Renal cortex interstitium (tissue), 11 donors: ENCODE data around the gene IQSEC2. TPM values are rescaled to one million over a fixed set of nuclear protein-coding genes. Genes with fewer than 3 reads are reported as not detected.

ENCODE experiments used
- DNase-seq, 11 donors: peaks; one replicate each; pipeline ENCODE4 v3.0.0-alpha.2; 2013; ENCODE audit warnings: low read depth in 9 of 11, low spot score in 4 of 11; ENCODE audit errors: extremely low read depth in 1 of 11
- polyA plus RNA-seq, 3 donors: library from polyadenylated mRNA; unstranded; fragments of 120-200 nt; gene quantifications; one replicate each; pipeline ENCODE4 v1.2.1, GENCODE V29; 2013; ENCODE audit not compliant: insufficient read length in 3 of 3

Gene IQSEC2
- polyA plus RNA-seq, 3 donors: 12.9 to 21.1 (median 15.3) TPM

GRCh38 chrX:53281963-53282695 is 745 bp upstream of the IQSEC2 start:
- no peak for DNase-seq

DNA sequence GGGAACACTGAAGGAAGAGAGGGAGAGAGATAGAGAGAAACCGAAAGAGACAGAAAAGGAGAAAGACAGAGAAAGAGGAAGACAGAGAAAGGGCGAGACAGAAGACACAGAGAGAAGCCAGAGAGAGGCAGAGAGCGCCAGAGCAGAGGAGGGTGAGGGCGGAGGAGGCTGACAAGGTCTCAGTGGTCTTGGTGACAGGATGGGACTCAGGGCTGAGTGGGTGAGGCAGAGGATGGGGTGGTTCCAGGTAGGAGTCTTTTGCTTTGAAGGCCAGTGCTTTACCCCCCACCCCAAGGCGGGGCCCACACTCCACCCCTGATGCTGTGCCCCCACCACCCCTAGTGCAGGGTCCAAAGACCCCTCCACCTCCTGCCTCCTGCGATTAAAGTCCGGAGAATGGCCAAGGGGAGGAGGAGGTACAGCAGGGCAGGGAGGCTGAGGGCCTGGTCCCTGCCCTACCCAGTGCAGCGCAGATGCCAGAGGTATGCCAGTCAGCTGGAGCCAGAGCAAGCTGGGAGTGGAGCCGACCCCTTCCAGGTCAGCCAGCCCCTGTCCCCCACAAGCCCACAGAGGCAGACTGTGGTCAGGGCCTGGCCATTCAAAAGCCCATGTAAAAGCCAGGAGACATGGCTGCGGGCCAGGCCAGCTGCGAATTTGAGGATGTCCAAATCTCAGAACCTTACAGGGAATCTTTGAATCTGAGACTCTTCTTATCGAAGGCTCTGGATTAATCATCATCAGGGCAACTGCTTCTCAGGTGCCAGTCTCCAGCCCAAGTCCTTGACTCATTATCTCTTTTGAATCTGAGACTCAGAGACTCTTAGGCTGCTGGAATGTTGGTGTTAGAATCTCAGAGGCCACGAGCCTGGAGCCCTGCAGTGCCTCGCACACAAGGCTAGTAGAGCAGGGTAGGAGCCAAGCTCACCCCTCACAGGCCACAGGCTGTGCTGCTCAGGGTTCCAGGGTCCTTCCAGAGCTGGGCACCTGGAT is 758 bp downstream of the IQSEC2 start:
- no peak for DNase-seq

- no peak for DNase-seq
These were observed 1.8 kb downstream of the IQSEC2 start for GRCh38 chrX:53279296-53280237.

DNA sequence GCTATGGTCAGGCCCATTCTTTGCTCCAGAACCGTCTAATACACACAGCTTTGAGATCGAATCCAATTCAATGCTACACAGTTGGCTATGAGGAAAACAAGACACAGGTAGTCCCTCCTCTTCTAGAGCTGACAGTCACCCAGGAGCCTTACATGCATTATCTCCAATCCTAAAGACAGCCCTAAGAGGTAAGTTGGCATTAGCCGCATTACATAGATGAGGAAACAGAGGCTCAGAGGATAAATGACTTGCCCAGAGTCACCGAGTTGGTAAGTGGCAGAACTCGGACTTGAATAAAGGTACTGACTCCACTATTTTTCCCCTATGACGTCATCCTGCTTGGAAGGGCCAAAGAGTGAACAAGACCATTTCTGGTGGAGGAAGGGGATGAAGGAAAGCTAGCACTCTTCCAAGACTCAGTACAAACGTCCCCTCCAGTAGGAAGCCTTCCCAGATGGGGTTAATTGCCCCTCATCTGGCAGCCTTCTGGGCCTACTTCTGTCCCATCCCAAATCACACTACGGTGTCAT is 8.5 kb downstream of the IQSEC2 start:
- no peak for DNase-seq

DNA sequence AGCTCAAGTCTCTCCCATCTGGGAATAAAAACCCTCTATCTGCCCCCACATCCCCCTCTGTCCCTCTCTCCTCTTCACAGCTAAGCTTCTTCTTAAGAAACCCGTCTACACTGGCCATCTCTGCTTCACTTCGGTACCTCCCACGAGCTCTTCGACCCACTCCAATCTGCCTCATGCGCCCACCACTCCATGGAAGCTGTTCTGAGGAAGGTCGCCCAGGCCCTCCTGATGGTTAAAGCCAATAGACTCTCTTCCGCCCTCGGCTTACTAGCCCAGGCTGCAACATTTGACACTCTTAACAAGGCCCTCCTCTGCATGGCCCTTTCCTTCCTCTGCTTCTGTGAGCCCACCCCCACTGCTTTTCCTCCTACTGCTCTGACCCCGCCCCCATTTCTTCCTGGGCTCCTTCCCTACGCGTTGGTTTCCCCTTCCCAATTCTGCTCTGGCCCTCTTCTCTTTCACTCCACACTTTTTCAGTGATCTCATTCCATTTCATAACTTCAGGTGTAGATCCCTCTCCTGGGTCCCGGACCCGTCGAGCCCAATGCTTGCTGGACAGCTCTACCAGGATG is 11.8 kb downstream of the IQSEC2 start:
- DNase-seq: no peak

DNA sequence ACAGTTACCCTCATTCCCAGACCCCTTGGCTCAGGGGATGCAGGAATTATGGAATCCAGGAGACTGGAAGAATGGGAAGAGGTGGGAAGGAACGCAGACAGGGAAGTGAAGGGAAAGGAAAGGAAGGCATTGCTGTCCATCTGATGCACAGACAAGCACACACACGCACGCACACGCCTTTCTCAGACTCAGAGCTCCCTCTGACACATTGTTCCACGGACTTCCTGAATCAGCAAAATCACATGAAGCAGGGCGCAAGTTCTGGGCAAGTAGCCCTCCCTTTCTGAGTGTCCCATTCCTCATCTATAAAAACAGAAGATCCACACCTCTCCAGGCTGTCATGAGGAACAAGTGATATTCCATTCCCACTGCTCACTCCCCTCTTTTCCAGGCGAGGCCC is 13.2 kb downstream of the IQSEC2 start:
- DNase-seq: no peak

DNA sequence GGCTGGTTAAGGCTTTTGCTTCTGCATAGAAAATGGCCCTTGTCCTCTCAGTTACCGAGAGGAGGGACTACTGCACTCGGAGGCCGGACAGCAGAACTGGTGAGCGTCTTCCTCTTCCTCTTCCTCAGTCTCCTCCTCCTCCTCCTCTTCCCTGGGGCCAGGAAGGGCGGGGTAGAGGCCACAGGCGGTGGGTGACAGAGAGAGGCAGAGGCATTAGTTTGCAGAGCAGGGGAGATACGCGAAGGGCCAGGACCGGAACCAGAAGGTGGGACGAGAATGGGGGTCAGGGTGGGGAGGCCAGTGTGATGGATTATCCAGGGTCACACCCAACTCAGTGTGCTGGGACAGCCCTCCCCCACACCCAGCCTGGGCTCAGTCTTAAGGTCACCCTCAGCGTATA is 14.5 kb downstream of the IQSEC2 start:
- DNase-seq: no peak

DNA sequence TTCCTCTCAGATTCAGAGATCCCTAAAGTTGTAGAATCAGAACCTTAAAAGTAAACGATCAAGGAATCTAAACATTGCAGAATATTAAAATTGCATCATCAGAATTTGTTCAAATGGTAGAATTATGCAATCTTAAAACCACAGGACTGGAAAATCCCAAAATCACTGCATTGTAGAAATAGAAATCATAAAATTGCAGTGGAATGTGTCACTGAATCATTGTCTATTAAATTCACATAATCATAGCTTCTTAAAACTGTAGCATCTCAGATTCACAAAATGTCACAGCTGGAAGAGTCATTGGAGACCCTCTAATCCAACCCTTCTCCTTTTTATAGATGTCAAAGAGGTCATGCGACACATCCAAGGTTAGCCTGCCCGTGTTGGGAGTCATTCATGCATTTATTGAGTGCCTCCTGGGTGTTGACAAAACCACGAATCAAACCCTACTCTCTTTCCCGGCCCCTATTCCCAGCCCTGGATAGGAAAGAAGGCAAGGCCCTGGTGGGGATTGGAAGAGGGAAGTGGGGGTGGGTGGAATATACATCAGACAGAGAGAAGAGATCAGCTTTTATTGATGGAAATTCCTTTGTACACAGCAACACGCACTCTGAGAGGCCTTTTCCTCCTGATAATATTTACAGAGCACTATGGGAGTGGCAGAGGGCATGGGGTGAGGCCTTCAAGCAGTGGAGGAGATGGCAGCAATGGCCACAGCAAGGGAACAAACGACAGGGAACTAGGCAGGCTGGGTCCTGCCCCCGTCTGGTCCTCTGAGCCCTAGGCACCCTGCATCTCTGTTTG is 15.4 kb downstream of the IQSEC2 start:
- DNase-seq: no peak

- no peak for DNase-seq
These were observed 17.7 kb downstream of the IQSEC2 start for GRCh38 chrX:53263597-53264094.

- no peak for DNase-seq
These were observed 18.4 kb downstream of the IQSEC2 start for GRCh38 chrX:53262918-53263394.

- no peak for DNase-seq
These were observed 19.0 kb downstream of the IQSEC2 start for GRCh38 chrX:53262189-53262917.

DNA sequence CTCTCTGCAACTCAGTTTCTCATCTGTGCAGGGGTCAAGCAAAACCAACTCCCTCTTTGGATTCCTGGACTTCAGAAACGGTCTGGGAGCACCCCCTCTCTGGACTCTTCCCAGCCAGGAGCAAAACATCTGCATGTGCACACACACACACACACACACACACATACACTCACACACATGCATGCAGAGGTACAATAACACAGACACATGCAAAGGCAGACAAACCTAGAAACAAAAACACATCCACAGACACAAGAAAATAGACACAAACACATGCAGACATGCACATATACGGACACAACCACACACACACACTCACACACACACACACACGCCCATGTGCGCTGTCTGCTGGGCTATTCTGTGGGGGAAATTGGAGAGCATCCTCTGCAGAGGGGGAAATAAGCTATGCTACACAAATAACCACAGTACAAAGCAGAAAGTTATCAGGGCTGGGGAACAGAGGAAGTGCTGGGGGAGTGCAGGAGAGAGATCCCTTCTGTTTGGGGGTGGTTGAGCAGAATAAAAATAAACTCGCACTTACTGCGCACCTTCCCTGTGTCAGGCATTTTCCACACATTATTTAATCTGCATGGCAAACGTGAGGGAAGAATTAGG is 19.9 kb downstream of the IQSEC2 start:
- DNase-seq: no peak

DNA sequence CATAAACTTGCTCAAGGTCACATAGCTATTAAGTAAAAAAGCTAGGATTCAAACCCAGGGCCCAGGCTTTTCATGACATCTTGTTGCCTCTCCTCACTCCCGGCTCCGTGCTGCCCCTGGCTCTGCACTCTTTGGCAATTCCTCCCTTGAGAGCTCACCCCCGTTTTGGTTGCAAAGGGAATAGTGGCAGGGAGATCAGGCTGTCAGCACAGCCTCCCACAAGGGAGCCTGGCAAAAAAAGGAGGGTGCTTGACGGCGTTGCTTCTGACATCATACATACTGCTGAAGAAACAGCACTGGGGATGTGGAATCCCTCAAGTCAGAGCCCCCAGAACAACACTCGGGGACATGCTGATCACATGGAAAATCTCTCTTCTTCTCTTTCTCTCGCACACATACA is 20.5 kb downstream of the IQSEC2 start:
- no peak for DNase-seq

DNA sequence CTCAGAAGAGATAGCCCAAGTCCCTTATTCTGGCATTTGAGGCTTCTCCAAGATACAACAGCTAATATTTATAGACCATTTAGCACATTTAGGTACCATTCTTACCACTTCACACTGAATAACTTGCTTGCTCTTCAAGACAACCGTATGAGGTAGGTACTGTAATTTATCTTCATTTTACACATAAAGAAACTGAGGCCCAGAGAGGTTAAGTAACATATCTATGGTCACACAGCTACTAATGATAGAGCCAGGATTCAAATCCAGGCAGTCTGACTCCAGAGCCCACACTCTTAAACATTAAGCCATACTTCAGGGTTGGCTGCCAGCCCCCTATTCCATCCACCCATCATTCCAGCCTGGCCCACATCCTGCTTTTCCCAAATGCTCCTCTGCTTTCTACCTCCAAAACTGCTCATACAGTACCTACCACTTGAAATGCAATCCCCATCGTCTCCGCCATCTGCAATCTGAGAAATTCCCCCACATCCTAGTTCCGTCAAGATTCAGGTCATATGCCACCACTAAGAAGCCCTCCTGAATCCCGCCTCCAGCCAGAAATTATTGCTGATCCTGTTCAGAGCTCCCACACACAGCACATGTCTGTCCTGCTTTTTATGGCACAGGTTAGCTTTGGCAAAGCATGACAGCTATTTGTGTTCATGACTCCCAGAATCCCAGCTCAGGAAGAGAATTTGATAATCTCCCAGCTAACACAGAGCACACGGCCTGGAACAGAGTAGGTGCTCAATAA is 23.5 kb downstream of the IQSEC2 start:
- DNase-seq: no peak

DNA sequence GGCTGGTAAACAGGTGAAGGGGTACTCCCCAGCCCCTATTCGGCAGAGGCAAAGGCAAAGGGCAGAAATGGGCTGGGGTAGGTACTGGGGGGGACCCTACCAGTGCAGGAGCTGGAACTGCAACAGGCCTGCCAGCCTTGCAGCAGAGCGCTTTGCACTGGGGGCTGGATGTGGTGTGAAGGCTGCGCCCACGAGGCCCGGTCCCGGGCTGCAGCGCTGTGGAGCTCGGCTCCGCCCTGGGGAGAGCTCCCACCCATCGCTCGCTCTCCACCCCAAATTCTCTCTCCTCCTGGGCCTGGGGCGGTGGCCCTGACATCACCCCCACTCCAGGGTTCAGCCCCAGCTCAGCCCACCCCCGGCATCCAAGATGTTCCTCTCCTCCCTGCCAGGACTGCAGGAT is 24.2 kb downstream of the IQSEC2 start:
- DNase-seq: no peak
